Fibroblast of lung (primary cell): ENCODE data around the gene SH3GL1. TPM values are rescaled to one million over a fixed set of nuclear protein-coding genes. Genes with fewer than 3 reads are reported as not detected.

Experiments
- DNase-seq, 2 donors: peaks; one replicate each; pipeline versions ENCODE4 v3.0.0 to v3.0.0-alpha.2; 2010; ENCODE audit warnings: low read depth in 2 of 2
- H2AFZ ChIP-seq: 2 replicates; pipeline ENCODE4 v1.5.1; 2012; ENCODE audit warnings: low read length, control low read depth, inconsistent platforms
- H3K27ac ChIP-seq: 2 replicates; pipeline ENCODE4 v1.5.1; 2011; ENCODE audit warnings: low read length, control low read depth; ENCODE audit not compliant: insufficient read depth
- H3K27me3 ChIP-seq: 2 replicates; pipeline ENCODE4 v1.5.1; 2011; ENCODE audit warnings: mild to moderate bottlenecking, low read length; ENCODE audit not compliant: control insufficient read depth, insufficient read depth
- H3K36me3 ChIP-seq: 2 replicates; pipeline ENCODE4 v1.5.1; 2011; ENCODE audit warnings: low read length; ENCODE audit not compliant: control insufficient read depth, insufficient read depth
- H3K4me1 ChIP-seq: 2 replicates; pipeline ENCODE4 v1.5.1; 2011; ENCODE audit warnings: low read length; ENCODE audit not compliant: control insufficient read depth, insufficient read depth; ENCODE audit errors: extremely low read depth
- H3K4me2 ChIP-seq: 2 replicates; pipeline ENCODE4 v1.5.1; 2011; ENCODE audit warnings: low read length, control low read depth; ENCODE audit not compliant: insufficient read depth; ENCODE audit errors: extremely low read depth
- H3K4me3 ChIP-seq, 4 experiments: fragments of 200-600 bp in 1 of 4; sonication (generic) in 1 of 4; replicated peaks in 1 of 4; 2 replicates each; pipeline ENCODE4 v1.5.1; 2011 to 2016; ENCODE audit warnings: low read length in 4 of 4, low read depth in 3 of 4, mild to moderate bottlenecking in 3 of 4, control low read depth in 2 of 4, inconsistent platforms in 1 of 4, mixed read lengths in 1 of 4; ENCODE audit not compliant: insufficient read depth in 1 of 4; ENCODE audit errors: control extremely low read depth in 1 of 4
- H3K79me2 ChIP-seq: 2 replicates; pipeline ENCODE4 v1.5.1; 2012; ENCODE audit warnings: mild to moderate bottlenecking, low read length, inconsistent platforms; ENCODE audit not compliant: control insufficient read depth, insufficient read depth
- H3K9ac ChIP-seq: 2 replicates; pipeline ENCODE4 v1.5.1; 2011; ENCODE audit warnings: mild to moderate bottlenecking, low read length, control low read depth; ENCODE audit not compliant: insufficient read depth
- H3K9me3 ChIP-seq: 2 replicates; pipeline ENCODE4 v1.5.1; 2012; ENCODE audit warnings: low read depth, low read length; ENCODE audit not compliant: control insufficient read depth, insufficient read depth
- H4K20me1 ChIP-seq: 2 replicates; pipeline ENCODE4 v1.5.1; 2011; ENCODE audit warnings: low read length; ENCODE audit not compliant: control insufficient read depth, insufficient read depth; ENCODE audit errors: extremely low read depth
- CTCF ChIP-seq, 2 donors: IDR thresholded peaks in 1 of 2; conservative IDR thresholded peaks in 1 of 2; 1 replicate in 1 of 2; 2 replicates in 1 of 2; pipeline ENCODE4 v1.5.1; 2011 to 2012; ENCODE audit warnings: low read length in 2 of 2, control low read depth in 1 of 2, inconsistent platforms in 1 of 2, low read depth in 1 of 2, mild to moderate bottlenecking in 1 of 2
- EZH2 ChIP-seq: IDR thresholded peaks from 2 replicates; pipeline ENCODE4 v1.5.1; 2012; ENCODE audit warnings: low read length, control low read depth, mild to moderate bottlenecking; ENCODE audit errors: missing control alignments
- polyA plus RNA-seq, 2 donors: library from polyadenylated mRNA; depleted of rRNA in 1 of 2; stranded (reverse) in 1 of 2; unstranded in 1 of 2; fragments of >200 nt; gene quantifications; 2 replicates each; pipeline ENCODE4 v1.2.1, GENCODE V29; 2011 to 2012; ENCODE audit warnings: missing spikeins in 1 of 2
- total RNA-seq: library from RNA; depleted of rRNA; stranded (reverse); fragments of >200 nt; gene quantifications from 2 replicates; pipeline ENCODE4 v1.2.1, GENCODE V29; 2014

The SH3GL1 gene
- total and polyA plus RNA-seq, 2 donors (not counting 1 experiment from before 2014, with no cell fraction given), result 23.9 to 44.9 TPM

- TF ChIP-seq EZH2, result no peak
- TF ChIP-seq CTCF (conservative IDR thresholded peaks at IDR 0.05 in 1 of 2, IDR thresholded peaks at IDR 0.05 in 1 of 2; ENCODE audit: low read depth in 1 of 2, low read length in 2 of 2), result no peak
- Histone ChIP-seq H3K27ac (peak overlapping the region; percentile 83), H3K79me2 (peaks cover 73% of the 10 kb centered on the region), H2AFZ (peak overlapping the region; percentile 17), H3K9ac (peak overlapping the region; percentile 33), H3K4me1 (peaks cover 10% of the 10 kb centered on the region), H4K20me1 (no peaks in the 10 kb centered on the region), H3K4me3 (peak overlapping the region; percentile 11 to 81 (median 41)), H3K27me3 (no peaks in the 10 kb centered on the region), H3K9me3 (no peaks in the 10 kb centered on the region), H3K4me2 (peak overlapping the region; percentile 88), H3K36me3 (no peaks in the 10 kb centered on the region)
- DNase-seq, result no peak
Observed at GRCh38 chr19:4401769-4402170, 1.4 kb upstream of the SH3GL1 start.

DNA sequence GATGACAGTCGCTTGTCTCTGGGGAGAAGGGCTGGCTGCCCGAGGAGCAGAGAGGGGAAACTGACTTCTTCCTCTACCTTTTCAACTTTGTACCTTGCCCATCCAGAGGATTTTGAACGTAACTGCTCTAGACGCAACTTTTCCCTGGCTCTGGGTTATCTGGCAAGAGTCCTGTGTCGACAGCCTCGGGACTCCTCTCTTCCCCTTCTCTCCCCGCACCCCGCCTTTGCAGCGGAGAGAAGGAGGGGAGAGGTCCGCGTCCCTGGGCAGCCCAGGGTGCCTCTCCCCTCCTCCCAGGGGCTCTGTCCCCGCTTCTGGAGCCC, 574 bp downstream of the SH3GL1 start:
- TF ChIP-seq CTCF (conservative IDR thresholded peaks at IDR 0.05 in 1 of 2, IDR thresholded peaks at IDR 0.05 in 1 of 2; ENCODE audit: low read depth in 1 of 2, low read length in 2 of 2), result no peak
- no peak for TF ChIP-seq EZH2

DNA sequence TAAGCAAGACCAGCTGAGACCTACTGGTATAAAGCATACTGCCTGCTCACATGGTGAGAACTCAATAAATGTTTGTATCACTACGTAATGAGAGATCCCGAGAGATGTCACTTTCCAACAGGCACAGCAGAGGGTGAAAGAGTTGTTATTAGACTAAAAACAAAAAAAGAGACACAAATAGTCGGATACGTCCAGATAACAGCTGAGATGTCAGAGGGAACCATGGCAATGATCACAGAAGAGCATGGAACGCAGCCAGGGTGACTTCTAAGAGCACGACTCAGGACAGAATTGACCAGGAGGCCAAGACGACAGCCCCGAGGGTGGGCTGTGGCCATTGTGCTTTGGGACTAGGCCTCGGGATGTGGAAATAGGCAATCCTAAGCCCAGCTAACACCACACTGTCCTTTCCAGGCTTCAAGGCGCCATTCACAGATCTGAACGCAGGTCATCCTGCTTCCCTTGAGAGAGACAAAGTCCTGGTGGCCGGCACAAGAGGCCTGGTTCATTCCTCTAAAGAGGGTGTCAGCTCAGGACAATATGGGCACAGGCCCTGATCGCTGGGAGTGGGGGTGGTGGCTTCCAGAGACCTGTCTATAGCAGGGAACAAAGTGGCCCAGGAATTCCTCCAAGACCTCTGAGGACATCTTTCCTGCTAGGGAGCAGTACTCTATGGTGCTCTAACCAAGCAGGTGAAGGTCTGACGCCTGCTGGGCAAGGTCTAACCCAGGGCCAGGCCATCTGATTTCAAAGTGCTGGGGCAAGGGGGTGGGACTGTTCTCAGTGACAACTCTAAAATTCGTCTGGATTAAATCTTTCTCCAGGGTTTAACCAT, 3.2 kb downstream of the SH3GL1 start:
- Histone ChIP-seq H4K20me1 (no peaks in the 10 kb centered on the region), H3K27me3 (no peaks in the 10 kb centered on the region)
- DNase-seq, result no peak

More for the DNA sequence above, 574 bp downstream of the SH3GL1 start:
- Histone ChIP-seq H3K4me2 (peak overlapping the region; percentile 91), H3K27me3 (no peaks in the 10 kb centered on the region), H3K9ac (peak overlapping the region; percentile 80), H2AFZ (peak overlapping the region; percentile 8), H3K27ac (peak overlapping the region; percentile 94), H4K20me1 (no peaks in the 10 kb centered on the region), H3K4me1 (peaks cover 10% of the 10 kb centered on the region), H3K79me2 (peaks cover 74% of the 10 kb centered on the region), H3K4me3 (peak overlapping the region; percentile 60 to 97 (median 87)), H3K36me3 (peaks cover 2% of the 10 kb centered on the region), H3K9me3 (no peaks in the 10 kb centered on the region)
- DNase-seq, result peak in 1 of 2 donors; percentile 23

More for the DNA sequence above, 3.2 kb downstream of the SH3GL1 start:
- Histone ChIP-seq H2AFZ (no peak overlapping the region), H3K36me3 (peaks cover 2% of the 10 kb centered on the region), H3K9ac (no peak overlapping the region), H3K27ac (peak overlapping the region; percentile 22), H3K9me3 (no peaks in the 10 kb centered on the region), H3K4me3 (peak overlapping the region in 2 of 4 experiments; percentile 3 to 22), H3K4me2 (peak overlapping the region; percentile 28), H3K79me2 (peaks cover 76% of the 10 kb centered on the region), H3K4me1 (peaks cover 15% of the 10 kb centered on the region)
- TF ChIP-seq CTCF (conservative IDR thresholded peaks at IDR 0.05 in 1 of 2, IDR thresholded peaks at IDR 0.05 in 1 of 2; ENCODE audit: low read depth in 1 of 2, low read length in 2 of 2), result no peak
- TF ChIP-seq EZH2, result no peak
